DOHH2 (cell line): Measurements from ENCODE around the gene KCNK7.

Source experiments
- CTCF ChIP-seq: fragments of 200-600 bp; sonication (generic); IDR thresholded peaks from one replicate; pipeline ENCODE4 v1.5.1; 2014; ENCODE audit warnings: antibody characterized with exemption, mild to moderate bottlenecking, low read depth, low read length; ENCODE audit not compliant: poor library complexity, severe bottlenecking
- EZH2phosphoT487 ChIP-seq: fragments of 200-600 bp; sonication (generic); IDR thresholded peaks from 2 replicates; pipeline ENCODE4 v1.6.1; 2017; ENCODE audit warnings: borderline replicate concordance, mild to moderate bottlenecking, antibody characterized with exemption, low read length, moderate library complexity, mixed read lengths

GRCh38 chr11:65546217-65546958, 49.2 kb downstream of the KCNK7 start:
- no peak for TF ChIP-seq CTCF
- no peak for TF ChIP-seq EZH2phosphoT487
